ENCODE measurements around the gene MRPL2. TPM values are rescaled to one million over a fixed set of nuclear protein-coding genes. Genes with fewer than 3 reads are reported as not detected.
A peak's percentile ranks its signal among the peaks of the same experiment; 100 is the strongest.
"Not testable (repeated sequence)": the region's sequence is repeated elsewhere in the genome, so short reads cannot be mapped to it uniquely, and the experiment has no call there.

MRPL2 gene
- total and polyA plus RNA-seq, 8 donors: 35.2 to 48.0 (median 40.5) TPM

DNA sequence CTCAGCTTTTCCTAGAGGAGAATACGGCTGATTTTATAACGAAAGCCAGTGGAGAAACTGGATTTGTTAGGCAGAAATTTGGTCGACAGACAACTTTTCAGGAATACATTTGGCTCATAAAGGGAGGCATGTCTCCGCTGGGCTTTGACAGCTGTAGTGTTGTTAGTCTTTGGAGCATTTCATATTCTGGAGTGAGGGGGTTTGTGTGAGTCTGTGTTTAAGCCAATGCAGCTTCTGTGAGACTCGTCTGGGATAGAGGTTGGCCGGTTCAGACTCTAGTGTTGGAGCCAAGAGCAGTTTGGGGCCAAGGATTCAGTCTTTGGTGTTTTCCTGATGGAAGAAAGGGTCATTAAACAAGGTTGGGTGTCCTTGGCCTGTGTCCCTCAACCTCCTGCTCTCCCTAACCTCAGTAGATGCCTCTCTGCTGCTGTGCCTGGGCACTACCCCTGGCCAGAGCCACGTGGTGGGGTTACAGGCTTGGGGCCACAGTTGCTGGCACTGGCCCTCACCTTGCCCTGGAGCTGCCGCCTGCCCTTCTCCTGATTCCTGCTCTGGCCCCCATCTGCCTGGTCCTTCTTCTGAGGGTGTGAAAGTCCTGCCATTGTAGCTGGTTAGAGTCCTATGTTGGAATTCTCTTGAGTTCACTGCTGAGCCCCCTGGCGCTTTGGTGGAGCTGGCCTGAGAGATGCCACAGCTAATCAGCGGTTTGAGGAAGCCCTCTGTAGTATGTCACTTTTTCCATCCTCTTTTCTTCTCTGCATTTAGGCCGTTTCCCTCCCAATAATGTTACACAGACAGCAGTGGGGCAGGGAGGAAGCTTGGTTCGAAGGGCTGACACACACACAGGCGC lies 23.8 kb upstream of the MRPL2 start:
- ATAC-seq (no peak), DNase-seq (peak in 1 of 4 donors; percentile 79)
- Histone ChIP-seq H3K36me3 (no peaks in the 10 kb centered on the region), H3K27me3 (peaks cover 0 to 2% of the 10 kb centered on the region in 2 donors), H3K4me1 (peaks cover 0 to 9% of the 10 kb centered on the region in 2 donors), H3K4me3 (no peak overlapping the region), H3K9me3 (no peaks in the 10 kb centered on the region), H3K27ac (peak overlapping the region in 1 of 2 donors; percentile 13)
- TF ChIP-seq, protein P1, sequence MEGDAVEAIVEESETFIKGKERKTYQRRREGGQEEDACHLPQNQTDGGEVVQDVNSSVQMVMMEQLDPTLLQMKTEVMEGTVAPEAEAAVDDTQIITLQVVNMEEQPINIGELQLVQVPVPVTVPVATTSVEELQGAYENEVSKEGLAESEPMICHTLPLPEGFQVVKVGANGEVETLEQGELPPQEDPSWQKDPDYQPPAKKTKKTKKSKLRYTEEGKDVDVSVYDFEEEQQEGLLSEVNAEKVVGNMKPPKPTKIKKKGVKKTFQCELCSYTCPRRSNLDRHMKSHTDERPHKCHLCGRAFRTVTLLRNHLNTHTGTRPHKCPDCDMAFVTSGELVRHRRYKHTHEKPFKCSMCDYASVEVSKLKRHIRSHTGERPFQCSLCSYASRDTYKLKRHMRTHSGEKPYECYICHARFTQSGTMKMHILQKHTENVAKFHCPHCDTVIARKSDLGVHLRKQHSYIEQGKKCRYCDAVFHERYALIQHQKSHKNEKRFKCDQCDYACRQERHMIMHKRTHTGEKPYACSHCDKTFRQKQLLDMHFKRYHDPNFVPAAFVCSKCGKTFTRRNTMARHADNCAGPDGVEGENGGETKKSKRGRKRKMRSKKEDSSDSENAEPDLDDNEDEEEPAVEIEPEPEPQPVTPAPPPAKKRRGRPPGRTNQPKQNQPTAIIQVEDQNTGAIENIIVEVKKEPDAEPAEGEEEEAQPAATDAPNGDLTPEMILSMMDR (IDR thresholded peaks at IDR 0.05): no peak
- intact Hi-C loops (cut with DNase I): no loop called here

DNA sequence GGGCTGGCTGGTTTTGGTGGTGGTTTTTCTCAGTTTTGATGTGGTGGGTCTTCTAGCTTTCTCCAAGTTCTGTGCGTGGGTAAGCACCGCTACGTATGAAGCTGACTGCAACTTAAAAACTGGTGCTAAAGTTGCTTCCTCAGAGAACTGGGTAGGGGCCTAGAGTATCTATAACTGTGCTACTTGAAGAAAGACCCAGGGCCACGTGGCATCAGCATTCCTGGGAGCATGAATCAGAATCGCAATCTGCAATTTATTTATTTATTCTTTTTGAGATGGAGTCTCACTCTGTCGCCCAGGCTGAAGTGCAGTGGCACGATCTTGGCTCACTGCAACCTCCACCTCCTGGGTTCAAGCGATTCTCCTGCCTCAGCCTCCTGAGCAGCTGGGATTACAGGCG lies 22.7 kb upstream of the MRPL2 start:
- DNase-seq; H3K27ac ChIP-seq; intact Hi-C loops (cut with DNase I); H3K9me3 ChIP-seq; H3K4me3 ChIP-seq; H3K36me3 ChIP-seq; H3K4me1 ChIP-seq: not testable (repeated sequence)
- H3K27me3 ChIP-seq: peaks cover 0 to 13% of the 10 kb centered on the region in 2 donors
- peak; percentile 16 for ATAC-seq

DNA sequence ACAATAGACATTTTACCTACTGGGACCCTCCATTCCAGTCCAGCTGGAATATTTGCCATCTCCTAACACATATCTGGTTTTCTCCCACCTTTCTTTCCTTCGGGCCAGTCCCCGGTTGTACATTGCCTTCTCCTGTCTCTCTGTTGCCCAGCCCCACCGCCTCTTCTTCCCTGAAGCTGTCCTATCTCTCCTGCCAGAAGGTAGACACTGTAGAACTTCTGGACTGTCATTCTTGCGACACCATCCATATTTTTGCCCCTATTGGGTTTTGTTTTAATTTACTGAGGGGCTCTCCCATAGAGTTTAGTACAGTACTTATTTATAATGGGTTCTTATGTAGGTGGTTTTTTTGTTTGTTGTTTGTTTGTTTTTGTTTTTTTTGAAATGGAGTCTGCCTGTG lies 21.8 kb upstream of the MRPL2 start:
- H3K4me1 ChIP-seq: peaks cover 9 to 12% of the 10 kb centered on the region in 2 donors
- intact Hi-C loops (cut with DNase I): no loop called here
- DNase-seq (no peak), ATAC-seq (no peak)
- H3K4me3 ChIP-seq: no peak overlapping the region
- TF ChIP-seq, protein P1 (IDR thresholded peaks at IDR 0.05): no peak
- no peaks in the 10 kb centered on the region for H3K9me3 ChIP-seq
- peaks cover 0 to 22% of the 10 kb centered on the region in 2 donors for H3K27me3 ChIP-seq
- no peak overlapping the region for H3K27ac ChIP-seq
- H3K36me3 ChIP-seq: no peaks in the 10 kb centered on the region

DNA sequence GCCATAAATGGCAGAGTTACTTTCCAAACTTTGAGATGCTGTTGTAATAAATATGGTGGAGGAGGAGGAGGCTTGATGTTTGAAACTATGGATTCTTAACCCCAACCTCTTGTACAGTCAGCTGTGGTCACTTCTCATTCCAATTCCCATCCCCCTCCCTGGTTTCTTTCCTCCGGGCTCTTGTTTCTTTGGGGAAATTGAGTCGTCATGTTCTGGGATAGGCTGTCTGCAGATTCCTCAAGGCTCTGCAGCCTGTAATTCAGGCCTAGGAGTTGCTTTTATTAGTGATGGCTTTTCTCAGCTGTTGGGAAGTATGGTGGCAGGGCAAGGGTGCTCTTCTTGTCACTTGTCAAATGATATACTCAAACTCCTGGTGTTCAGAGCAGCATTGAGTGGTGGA lies 19.5 kb upstream of the MRPL2 start:
- no peak overlapping the region for H3K4me3 ChIP-seq
- ATAC-seq (no peak), DNase-seq (no peak)
- no peak overlapping the region for H3K27ac ChIP-seq
- peaks cover 12 to 19% of the 10 kb centered on the region in 2 donors for H3K4me1 ChIP-seq
- TF ChIP-seq, protein P1 (IDR thresholded peaks at IDR 0.05): no peak
- H3K27me3 ChIP-seq: peaks cover 0 to 31% of the 10 kb centered on the region in 2 donors
- peaks cover 0 to 2% of the 10 kb centered on the region in 2 donors for H3K36me3 ChIP-seq
- H3K9me3 ChIP-seq: no peaks in the 10 kb centered on the region
- intact Hi-C loops (cut with DNase I): loop anchor here in 1 of 2 donors (10.0 kb wide), 1 partner anchor 46 kb away; no protein-coding TSS in a partner anchor

DNA sequence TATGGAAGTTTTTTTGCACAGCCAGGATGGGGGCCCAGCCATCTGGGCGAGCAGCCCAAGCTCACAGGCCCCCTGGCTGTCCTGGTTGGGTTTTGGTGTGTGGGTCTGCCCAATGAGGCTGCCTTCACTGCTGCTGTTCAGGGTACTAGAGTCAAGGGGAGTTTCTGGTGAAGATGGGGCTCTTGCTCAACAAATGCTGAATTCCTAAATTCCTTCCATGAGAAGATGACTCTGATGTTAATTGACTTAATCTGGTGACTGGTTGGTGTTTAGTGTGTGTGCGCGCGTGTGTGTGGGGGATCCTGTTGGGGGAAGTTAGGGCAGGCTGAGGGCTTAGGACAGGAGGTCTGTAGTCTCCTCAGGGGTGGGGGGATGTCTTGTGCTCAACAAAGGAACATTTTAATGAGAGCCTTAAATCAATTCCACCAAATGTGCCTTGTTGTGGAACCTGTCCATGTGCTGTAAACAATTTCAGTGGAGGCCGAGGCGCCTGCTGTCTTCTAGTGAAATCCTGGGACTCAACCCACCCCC lies 18.8 kb upstream of the MRPL2 start:
- no peak for DNase-seq
- no peak for ATAC-seq
- TF ChIP-seq, protein P1 (IDR thresholded peaks at IDR 0.05): no peak

More for the DNA sequence above, 18.8 kb upstream of the MRPL2 start:
- Histone ChIP-seq H3K36me3 (peaks cover 0 to 7% of the 10 kb centered on the region in 2 donors), H3K9me3 (no peaks in the 10 kb centered on the region), H3K4me3 (peak overlapping the region; percentile 63 to 85), H3K27ac (peak overlapping the region in 1 of 2 donors; percentile 19), H3K4me1 (peaks cover 12 to 19% of the 10 kb centered on the region in 2 donors), H3K27me3 (peaks cover 0 to 31% of the 10 kb centered on the region in 2 donors)
- intact Hi-C loops (cut with DNase I): loop anchor here in 1 of 2 donors (10.0 kb wide), 1 partner anchor 47 kb away; no protein-coding TSS in a partner anchor

All from left lung (tissue), 10 donors.